Ovary (tissue), 9 donors: Measurements from ENCODE around the gene PLEKHJ1. TPM values are rescaled to one million over a fixed set of nuclear protein-coding genes. Genes with fewer than 3 reads are reported as not detected.

ENCODE experiments used
- DNase-seq, 5 donors: peaks; one replicate each; pipeline ENCODE4 v3.0.0-alpha.2; 2019 to 2020
- H3K27ac ChIP-seq, 2 donors: fragments of 200-600 bp; one replicate each; pipeline versions ENCODE4 v1.5.1 to v1.8.0; 2019 to 2022
- H3K27me3 ChIP-seq: fragments of 200-600 bp; one replicate; pipeline ENCODE4 v1.8.0; 2022
- H3K36me3 ChIP-seq: fragments of 200-600 bp; sonication (generic); one replicate; pipeline ENCODE4 v1.5.1; 2019
- H3K4me1 ChIP-seq: one replicate; pipeline ENCODE4 v1.8.1; 2013; ENCODE audit warnings: mild to moderate bottlenecking, moderate library complexity; ENCODE audit not compliant: insufficient read depth
- H3K4me3 ChIP-seq: fragments of 200-600 bp; sonication (generic); one replicate; pipeline ENCODE4 v1.5.1; 2017
- H3K9me3 ChIP-seq, 2 donors: fragments of 200-600 bp in 1 of 2; sonication (generic) in 1 of 2; one replicate each; pipeline versions ENCODE4 v1.5.1 to v1.8.1; 2013 to 2019; ENCODE audit warnings: mild to moderate bottlenecking in 1 of 2, moderate library complexity in 1 of 2
- EP300 ChIP-seq: sonication (generic); formaldehyde crosslinking; IDR thresholded peaks from one replicate; pipeline ENCODE4 v1.6.1; 2017; ENCODE audit warnings: antibody characterized with exemption
- POLR2A ChIP-seq: fragments of 450-650 bp; IDR thresholded peaks from one replicate; pipeline ENCODE4 v1.6.1; 2017; ENCODE audit warnings: antibody characterized with exemption, mild to moderate bottlenecking, moderate library complexity
- WGBS, 3 donors: extraction: QIAGEN DNeasy Blood & Tissue Kit in 1 of 3; methylation state at CpG; one replicate each; pipeline versions ENCODE4 v1.1.5 to v1.1.7; 2013 to 2017; 5-methylcytosine and 5-hydroxymethylcytosine counted together
- intact Hi-C, 4 donors: fragments of 100-400 bp; cut with DNase I; formaldehyde crosslinking; loops; one replicate each; pipeline versions ENCODE4 v1.11.0 to v1.15.1; 2022 to 2023
- polyA plus RNA-seq, 2 donors: library from polyadenylated mRNA; stranded (reverse); fragments of 200-250 nt in 1 of 2; fragments of 350-450 nt in 1 of 2; fragmentation: Illumina TruSeq in 1 of 2; extraction: RNeasy Lipid Tissue Mini Kit (QIAGEN cat#74804) in 1 of 2; gene quantifications; one replicate each; pipeline ENCODE4 v1.2.3, GENCODE V29; 2013 to 2014
- total RNA-seq, 7 donors: library from RNA; depleted of rRNA in 2 of 7; stranded (reverse); fragments of >200 nt in 2 of 7; fragmentation: NEBNext Ultra II Directional in 3 of 7; extraction: Animal tissue kit (Norgen Biotek cat#: 25700) in 3 of 7; gene quantifications; one replicate each; pipeline versions ENCODE4 v1.1.0 to v1.2.4, GENCODE V29; 2016 to 2023
- TF ChIP-seq, protein P1 (sequence below), 3 donors: fragments of 450-650 bp in 2 of 3; fragments of 200-600 bp in 1 of 3; IDR thresholded peaks; one replicate each; pipeline versions ENCODE4 v1.5.1 to v1.8.0; 2016 to 2022; ENCODE audit warnings: antibody characterized with exemption in 3 of 3, mild to moderate bottlenecking in 1 of 3
- donor health status: DM: no; HTN: no; CAD: no; lungs with moderate emphysema.
- donor health status: DM: no; HTN: no; CAD: no.
- donor health status: Bipolar disorder and iron deficiency.
- donor health status: DM: yes; HTN: yes; CAD: no.
- donor health status: DM: no; HTN: no; CAD: no.
- donor health status: DM: yes; HTN: yes; CAD: no.

Gene PLEKHJ1
- total and polyA plus RNA-seq, 9 donors: 17.1 to 57.9 (median 46.8) TPM

DNA sequence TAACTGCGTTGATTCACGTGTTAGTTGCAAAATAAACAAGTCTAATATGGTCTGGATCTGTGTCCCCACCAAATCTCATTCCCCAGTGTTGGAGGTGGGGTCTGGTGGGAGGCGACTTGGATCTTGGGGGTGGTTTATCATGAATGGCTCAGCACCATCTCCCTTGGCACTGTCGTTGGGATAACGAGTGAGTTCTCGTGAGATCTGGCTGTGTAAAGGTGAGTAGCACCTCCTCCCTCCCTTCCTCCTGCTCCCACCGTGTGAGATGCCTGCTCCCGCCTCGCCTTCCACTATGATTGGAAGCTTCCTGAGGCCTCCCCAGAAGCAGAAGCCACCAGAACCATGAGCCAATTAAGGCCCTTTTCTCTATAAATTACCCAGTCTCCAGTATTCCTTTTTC is 41.0 kb upstream of the PLEKHJ1 start:
- Histone ChIP-seq H3K27ac (no peak overlapping the region), H3K27me3 (no peaks in the 10 kb centered on the region), H3K4me1 (peaks cover 23% of the 10 kb centered on the region), H3K4me3 (no peak overlapping the region), H3K36me3 (no peaks in the 10 kb centered on the region), H3K9me3 (no peaks in the 10 kb centered on the region)
- WGBS, 3 donors: 76 to 81% (median 80%) methylated on average over 9 of the region's 9 CpGs
- intact Hi-C loops: loop anchor here in 2 of 4 donors (10.0 kb wide), 3 partner anchors 118 to 338 kb away; partner anchors contain the start of gene AP3D1 (in 1 of the 2)
- TF ChIP-seq POLR2A: no peak
- TF ChIP-seq, protein P1, sequence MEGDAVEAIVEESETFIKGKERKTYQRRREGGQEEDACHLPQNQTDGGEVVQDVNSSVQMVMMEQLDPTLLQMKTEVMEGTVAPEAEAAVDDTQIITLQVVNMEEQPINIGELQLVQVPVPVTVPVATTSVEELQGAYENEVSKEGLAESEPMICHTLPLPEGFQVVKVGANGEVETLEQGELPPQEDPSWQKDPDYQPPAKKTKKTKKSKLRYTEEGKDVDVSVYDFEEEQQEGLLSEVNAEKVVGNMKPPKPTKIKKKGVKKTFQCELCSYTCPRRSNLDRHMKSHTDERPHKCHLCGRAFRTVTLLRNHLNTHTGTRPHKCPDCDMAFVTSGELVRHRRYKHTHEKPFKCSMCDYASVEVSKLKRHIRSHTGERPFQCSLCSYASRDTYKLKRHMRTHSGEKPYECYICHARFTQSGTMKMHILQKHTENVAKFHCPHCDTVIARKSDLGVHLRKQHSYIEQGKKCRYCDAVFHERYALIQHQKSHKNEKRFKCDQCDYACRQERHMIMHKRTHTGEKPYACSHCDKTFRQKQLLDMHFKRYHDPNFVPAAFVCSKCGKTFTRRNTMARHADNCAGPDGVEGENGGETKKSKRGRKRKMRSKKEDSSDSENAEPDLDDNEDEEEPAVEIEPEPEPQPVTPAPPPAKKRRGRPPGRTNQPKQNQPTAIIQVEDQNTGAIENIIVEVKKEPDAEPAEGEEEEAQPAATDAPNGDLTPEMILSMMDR (IDR thresholded peaks at IDR 0.05): no peak
- TF ChIP-seq EP300: no peak
- DNase-seq: no peak

DNA sequence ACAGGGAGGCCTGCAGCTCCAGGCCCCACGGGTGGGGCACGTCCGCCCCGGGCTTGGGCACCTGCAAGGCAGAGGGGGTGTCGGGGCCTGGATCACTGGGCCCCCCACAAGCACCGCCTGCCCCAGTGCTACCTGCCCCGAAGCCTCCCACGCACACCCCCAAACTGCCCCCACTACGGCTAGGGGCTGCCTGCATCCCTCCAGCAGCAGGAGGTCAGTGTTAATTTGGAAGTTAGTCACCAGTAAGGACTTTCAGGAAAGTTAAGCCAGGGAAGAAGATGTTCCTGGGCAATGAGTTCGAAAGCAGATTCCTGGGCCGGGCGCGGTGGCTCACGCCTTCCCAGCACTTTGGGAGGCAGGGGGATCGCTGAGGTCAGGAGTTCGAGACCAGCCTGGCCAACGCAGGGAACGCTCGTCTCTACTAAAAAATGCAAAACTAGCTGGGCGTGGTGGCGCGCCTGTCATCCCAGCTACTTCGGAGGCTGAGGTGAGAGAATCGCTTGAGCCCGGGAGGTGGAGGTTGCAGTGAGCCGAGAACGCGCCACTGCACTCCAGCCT is 40.4 kb upstream of the PLEKHJ1 start:
- TF ChIP-seq POLR2A: no peak
- TF ChIP-seq, protein P1 (IDR thresholded peaks at IDR 0.05): no peak
- no peak for TF ChIP-seq EP300
- Histone ChIP-seq H3K36me3 (no peaks in the 10 kb centered on the region), H3K27ac (no peak overlapping the region), H3K4me1 (peaks cover 20% of the 10 kb centered on the region), H3K9me3 (no peaks in the 10 kb centered on the region), H3K4me3 (no peak overlapping the region), H3K27me3 (no peaks in the 10 kb centered on the region)
- intact Hi-C loops: loop anchor here in 2 of 4 donors (10.0 kb wide), 3 partner anchors 118 to 338 kb away; partner anchors contain the start of gene AP3D1 (in 1 of the 2)
- DNase-seq: no peak
- 82 to 85% (median 85%) methylated on average over 28 of the region's 28 CpGs for WGBS, 3 donors

DNA sequence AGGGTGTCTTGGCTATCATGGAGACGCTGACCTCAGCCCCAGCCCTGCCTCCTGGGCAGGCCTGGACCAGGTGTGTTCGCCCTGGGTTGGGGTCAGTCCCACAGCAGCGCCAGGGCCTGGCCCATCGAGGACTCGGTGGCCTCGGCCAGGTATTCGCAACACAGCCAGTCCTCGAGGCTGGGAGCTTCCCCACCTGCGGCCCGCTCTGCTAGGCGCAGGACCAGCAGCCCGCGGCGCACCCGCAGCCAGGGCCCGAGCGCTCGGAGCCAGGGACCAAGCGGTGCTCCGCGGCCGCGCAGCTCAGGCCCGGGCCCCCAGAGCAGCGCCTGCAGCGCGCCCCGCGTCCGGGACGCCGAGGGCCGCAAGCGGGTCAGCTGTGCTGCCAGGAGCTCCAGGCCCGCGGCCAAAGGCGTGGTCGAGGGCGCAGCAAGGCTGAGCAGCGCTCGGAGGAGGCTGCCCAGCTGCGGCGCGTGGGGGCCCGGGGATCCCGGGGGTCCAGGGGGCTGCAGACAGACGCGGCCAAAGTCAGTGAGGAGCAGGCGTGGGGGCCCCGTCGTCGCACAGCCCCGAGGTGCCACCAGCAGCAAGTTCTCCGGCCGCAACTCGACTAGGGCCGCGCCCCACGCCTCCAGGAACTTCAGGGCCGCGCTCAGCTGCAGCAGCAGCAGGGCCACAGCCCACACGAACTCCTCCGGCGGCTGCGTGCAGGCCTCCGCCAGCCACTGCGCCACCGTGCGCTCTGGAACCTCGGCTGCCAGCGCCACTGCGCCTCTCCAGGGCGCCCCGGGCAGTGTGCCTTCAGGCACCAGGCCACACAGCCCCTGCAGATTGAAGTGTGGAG is 39.7 kb upstream of the PLEKHJ1 start:
- 23 to 40% (median 29%) methylated on average over 47 to 74 of the region's 74 CpGs for WGBS, 3 donors
- H3K4me3 ChIP-seq: no peak overlapping the region
- DNase-seq: peak; percentile 60 to 82 (median 73)
- intact Hi-C loops: loop anchor here in 2 of 4 donors (10.0 kb wide), 3 partner anchors 119 to 339 kb away; partner anchors contain the start of gene AP3D1 (in 1 of the 2)
- H3K9me3 ChIP-seq: no peaks in the 10 kb centered on the region
- no peaks in the 10 kb centered on the region for H3K27me3 ChIP-seq
- peaks cover 20% of the 10 kb centered on the region for H3K4me1 ChIP-seq
- peak overlapping the region in 1 of 2 donors; percentile 5 for H3K27ac ChIP-seq
- H3K36me3 ChIP-seq: no peaks in the 10 kb centered on the region
- TF ChIP-seq POLR2A: no peak
- TF ChIP-seq EP300: no peak
- TF ChIP-seq, protein P1 (IDR thresholded peaks at IDR 0.05): no peak

DNA sequence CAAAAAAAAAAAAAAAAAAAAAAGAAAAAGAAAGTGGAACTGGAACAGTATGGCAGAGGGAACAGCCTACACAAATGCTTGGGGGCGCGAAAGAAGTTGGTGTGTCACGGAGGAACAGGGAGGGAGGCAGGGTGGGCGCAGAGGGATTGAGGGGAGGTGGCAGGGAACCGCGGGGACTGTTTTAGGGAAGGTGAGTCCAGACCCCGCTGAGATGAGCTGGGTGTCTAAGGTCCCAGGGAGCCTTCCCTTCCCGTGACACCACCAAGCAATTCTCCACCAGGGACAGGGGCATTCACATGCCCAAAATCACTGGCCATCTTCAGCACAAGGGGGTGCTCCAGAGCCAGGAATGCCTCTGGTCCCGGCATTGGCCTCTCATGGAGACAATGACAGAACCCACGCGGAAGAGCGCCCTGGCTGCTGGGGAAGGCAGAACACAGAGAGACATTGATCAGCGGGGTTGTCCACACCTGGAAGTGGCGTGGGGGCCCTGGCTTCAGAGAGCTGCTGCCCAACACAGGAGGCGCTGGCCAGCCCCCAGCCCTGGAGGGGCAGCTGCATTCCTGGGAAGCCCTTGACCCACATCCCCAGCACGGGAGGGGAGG is 38.9 kb upstream of the PLEKHJ1 start:
- intact Hi-C loops: loop anchor here (5.0 to 10.0 kb wide), 7 partner anchors 38 to 340 kb away; partner anchors contain the start of genes DOT1L (in 2 of the 4), PLEKHJ1 (in 2 of the 4), SF3A2 (in 2 of the 4) and AP3D1 (in 1 of the 4)
- peak overlapping the region in 1 of 2 donors; percentile 5 for H3K27ac ChIP-seq

More for the DNA sequence above, 38.9 kb upstream of the PLEKHJ1 start:
- H3K9me3 ChIP-seq: no peaks in the 10 kb centered on the region
- no peak overlapping the region for H3K4me3 ChIP-seq
- H3K27me3 ChIP-seq: no peaks in the 10 kb centered on the region
- DNase-seq: peak; percentile 55 to 72 (median 65)
- TF ChIP-seq POLR2A (no peak), EP300 (no peak)
- TF ChIP-seq, protein P1 (IDR thresholded peaks at IDR 0.05): peak in 2 of 3 donors; percentile 35 to 42
- H3K4me1 ChIP-seq: peaks cover 20% of the 10 kb centered on the region
- H3K36me3 ChIP-seq: no peaks in the 10 kb centered on the region
- 54 to 56% (median 56%) methylated on average over 16 of the region's 16 CpGs for WGBS, 3 donors
